Left hindlimb (tissue), 1 donor: Measurements from ENCODE around the gene ENTPD2.
"Not testable (repeated sequence)": the region's sequence is repeated elsewhere in the genome, so short reads cannot be mapped to it uniquely, and the experiment has no call there.

Source experiments
- DNase-seq: peaks from one replicate; pipeline ENCODE4 v3.0.0-alpha.2; 2018

ENTPD2 gene

GRCh38 chr9:137063311-137064026 lies 9.6 kb upstream of the ENTPD2 start:
- no peak for DNase-seq

DNA sequence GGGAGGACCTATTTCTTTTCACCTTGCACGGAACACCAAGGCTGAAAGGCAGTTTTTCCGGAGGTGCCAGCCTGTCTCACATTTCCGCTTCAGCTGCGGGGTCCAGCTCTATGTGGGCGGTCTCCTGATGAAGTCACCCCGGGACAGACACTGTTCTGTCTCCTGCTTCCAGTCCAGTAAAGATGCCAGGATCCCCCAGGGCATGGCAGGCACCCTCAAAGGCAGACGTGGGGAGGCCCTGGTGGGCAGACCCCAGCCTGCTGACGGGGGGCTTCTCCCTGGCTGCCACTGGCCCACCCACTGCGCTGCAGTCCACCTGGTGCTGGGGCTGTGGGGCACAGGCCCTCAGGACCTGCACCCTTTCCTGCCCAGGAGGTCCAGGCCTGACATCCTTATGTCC lies 8.9 kb upstream of the ENTPD2 start:
- DNase-seq, result not testable (repeated sequence)

DNA sequence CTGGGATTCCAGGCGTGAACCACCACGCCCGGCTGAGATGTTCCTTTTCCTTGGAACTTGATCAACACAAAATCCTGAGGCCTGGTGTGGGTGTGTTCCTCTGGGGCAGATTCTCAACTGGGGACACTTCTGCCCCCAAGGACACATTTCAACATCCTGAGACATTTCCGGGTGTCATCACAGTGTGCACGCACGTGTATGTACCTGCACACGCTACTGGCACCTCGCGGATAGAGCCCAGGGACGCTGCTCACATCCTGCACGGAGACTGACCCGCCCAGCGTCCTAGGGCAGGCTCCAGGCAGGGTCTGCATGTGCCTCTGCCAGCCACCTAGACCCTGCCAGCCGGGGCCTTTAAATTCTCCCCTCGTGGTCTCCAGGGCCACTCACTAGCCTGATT lies 8.5 kb upstream of the ENTPD2 start:
- no peak for DNase-seq

DNA sequence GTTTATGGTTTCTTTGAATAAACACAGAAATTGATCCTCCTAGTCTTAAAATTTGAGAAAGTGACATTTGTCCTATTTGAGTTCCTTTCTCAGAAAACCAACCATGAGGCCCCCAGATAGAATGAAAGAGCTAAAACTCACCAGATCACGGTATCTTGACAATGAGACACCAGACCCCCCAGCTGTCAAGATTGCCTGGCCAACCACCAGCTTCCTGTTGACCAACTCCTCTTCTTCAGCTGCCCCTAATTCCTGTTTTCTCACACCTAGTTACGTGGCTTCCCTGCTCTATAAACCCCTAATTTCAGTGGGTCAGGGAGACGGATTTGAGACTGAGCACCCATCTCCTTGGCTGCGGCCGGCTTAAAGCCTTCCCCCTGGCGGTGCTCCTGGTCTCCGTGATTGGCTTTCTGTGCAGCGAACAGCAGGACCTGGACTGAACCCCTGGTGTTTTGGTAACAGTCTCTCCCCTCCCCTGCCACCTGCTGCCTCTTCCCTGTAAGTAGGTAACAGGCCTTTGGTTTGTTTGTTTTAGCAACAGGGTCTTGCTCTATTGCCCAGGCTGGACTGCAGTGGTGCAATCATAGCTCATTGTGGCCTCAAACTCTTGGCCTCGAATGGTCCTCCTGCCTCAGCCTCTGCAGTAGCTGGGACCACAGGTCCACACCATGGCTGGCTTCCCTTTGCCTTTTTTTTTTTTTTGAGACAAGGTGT lies 4.8 kb upstream of the ENTPD2 start:
- DNase-seq, result no peak

- DNase-seq, result no peak
These were observed 3.7 kb upstream of the ENTPD2 start for GRCh38 chr9:137057545-137057944.

- no peak for DNase-seq
These were observed 3.0 kb upstream of the ENTPD2 start for GRCh38 chr9:137056739-137057415.

- DNase-seq, result peak; percentile 91
These were observed 1.8 kb upstream of the ENTPD2 start for GRCh38 chr9:137055385-137056364.

DNA sequence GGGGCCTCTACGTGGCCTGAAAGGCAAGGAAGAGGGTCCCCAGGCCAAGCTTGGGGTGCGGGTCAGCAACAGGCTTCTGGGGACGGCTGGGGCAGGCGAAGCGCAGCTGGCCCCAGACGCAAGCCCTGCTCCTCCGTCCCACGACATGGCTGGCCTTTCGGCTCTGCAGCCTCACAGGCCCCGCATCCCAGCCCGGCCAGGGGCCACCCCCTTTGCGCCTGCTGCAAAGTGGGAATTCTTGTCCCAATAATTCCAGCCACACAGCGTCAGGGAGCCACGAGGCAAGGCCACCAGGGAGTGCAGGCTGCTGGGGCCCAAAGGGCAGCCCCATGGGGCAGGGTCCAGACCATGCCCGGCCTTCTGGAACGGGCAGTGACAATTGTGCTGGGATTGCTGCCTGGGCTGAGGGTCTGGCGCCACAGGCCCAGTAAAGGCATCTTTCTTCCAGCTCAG lies 1.1 kb upstream of the ENTPD2 start:
- DNase-seq, result no peak

GRCh38 chr9:137052998-137053943 lies 590 bp downstream of the ENTPD2 start:
- DNase-seq, result no peak

DNA sequence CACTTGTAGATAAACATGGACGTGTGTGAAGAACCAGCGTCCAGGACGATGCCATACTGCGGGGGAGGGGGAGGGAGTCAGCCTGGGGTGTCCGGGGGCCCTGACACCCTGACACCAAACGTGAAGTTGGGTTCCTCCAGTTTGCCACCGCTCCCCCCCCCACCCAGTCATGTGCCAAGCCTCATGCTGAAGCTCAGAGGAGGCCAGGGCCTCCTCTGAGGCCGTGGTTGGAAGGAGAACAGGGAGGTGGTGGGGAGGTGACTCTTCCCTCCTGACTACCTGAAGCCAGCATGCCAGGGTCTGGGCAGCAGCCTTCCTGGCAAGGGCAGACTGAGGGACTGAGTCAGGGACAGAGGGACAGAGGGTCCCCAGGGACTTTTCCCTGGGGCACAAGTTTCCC lies 1.6 kb downstream of the ENTPD2 start:
- no peak for DNase-seq

- no peak for DNase-seq
These were observed 2.6 kb downstream of the ENTPD2 start for GRCh38 chr9:137051145-137051724.

DNA sequence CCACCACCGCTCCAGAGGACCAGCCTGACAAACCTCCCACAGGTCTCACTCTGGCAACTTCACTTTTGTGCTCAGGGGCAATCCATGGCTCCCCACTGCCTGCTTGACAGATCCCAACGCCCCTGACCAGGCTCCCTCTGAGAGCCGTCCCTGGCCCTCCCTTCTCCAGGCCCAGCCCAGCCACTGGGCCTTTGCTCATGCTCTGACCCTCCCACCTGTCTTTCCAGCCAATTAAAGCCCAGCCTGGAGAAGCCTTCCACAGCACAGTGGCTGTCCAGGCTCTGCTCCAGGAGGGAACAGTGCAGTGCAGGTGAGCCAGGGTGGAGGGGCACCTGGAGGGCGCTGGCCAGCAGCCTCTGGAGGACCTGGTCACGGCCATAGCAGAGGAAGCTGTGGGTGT lies 3.3 kb downstream of the ENTPD2 start:
- DNase-seq, result no peak

DNA sequence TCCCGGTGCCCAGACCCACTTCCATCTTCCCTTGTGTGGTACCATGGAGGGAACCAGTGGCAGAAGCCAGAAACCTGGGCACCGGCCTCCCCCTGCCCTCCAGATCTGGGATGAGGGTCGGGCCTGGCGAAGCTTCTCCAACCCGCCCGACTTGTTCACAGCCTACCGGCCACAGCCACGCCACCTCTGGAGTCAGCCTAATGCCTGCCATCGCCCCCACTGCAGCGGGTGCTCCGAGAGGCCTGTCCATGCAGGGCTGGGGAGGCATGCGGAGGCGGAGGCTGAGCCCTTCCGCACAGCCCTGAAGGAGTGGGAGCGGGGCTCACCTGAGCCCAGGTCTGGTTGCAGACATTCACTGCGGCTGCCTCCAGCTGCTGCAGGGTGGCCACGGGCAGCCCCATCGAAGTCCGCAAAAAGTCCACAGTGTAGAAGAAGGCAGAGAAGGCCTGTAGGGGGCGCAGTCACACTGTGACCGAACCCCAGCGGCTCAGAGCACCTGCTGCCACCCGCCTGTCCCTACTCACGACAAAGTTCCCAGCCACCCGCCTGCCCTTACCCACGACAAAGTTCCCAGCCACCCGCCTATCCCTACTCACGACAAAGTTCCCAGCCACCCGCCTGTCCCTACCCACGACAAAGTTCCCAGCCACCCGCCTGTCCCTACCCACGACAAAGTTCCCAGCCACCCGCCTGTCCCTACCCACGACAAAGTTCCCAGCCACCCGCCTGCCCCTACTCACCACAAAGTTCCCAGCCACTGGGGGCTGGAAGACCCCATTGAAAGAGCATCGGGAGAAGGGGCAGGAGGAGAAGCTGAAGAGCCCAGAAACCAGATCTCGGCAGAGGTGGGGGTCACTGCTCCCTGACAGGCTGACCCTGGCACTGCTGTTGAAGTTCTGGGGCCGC lies 4.1 kb downstream of the ENTPD2 start:
- DNase-seq, result no peak

DNA sequence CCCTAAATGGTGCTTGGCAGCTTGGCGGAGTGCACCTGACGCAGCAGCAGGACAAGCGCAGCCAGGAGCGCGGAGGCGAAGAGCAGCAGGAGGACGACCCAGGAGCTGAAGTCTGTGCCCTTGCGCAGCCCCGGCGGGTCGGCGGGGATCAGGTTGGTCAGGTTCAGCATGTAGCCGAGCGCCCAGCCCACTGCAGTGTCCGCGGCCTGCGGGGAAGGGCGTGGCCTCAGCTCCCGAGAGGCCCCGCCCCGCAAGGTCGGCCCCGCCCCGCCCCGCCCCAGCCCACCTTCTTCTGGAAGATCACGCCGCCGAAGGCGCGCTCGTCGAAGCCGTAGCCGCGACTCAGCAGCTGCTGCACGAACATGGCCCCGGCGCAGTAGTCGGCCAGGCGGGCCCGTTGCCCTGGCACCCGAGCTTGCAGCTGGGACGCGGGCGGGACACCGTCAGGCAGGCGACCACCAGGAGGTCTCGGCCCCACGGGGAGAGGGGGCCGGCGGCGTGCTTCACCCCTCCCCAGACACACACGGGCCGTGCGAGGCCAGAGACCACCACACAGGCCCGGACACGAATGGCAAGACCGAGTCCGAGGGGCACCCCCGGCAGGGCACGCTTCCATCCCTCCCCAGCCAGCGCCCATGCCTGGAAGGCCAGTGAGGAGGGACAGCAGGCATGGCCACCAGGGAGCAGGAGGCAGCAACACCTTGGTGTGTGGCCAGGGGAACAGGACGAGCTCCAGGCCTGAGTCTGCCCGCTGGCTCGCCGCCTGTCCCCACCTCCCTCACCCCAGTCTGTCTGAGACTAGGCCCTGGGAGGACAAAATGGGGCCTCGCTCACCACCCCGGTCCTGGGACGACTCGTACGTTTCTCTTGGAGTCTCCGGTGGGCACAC lies 5.0 kb downstream of the ENTPD2 start:
- DNase-seq, result no peak

GRCh38 chr9:137046088-137046787 lies 7.6 kb downstream of the ENTPD2 start, which contains the start of gene NPDC1:
NPDC1 (minus strand) TSS chr9:137046177; CDS start chr9:137045989, 188 bp downstream.
- peak; percentile 82 for DNase-seq

- no peak for DNase-seq
These were observed 8.4 kb downstream of the ENTPD2 start for GRCh38 chr9:137045294-137046087.

GRCh38 chr9:137044502-137045177 lies 9.2 kb downstream of the ENTPD2 start:
- DNase-seq, result no peak
